HG02798 (cell line): ENCODE results near the gene NREP.

Experiments
- ATAC-seq: cut with Tn5 transposase; IDR thresholded peaks from one replicate; pipeline ENCODE4 v1.9.1; 2021; ENCODE audit warnings: mild to moderate bottlenecking; ENCODE audit not compliant: unreplicated experiment, poor library complexity

The NREP gene

GRCh38 chr5:111756581-111757354, at the start of gene NREP:
NREP (minus strand) TSS chr5:111757194; CDS start chr5:111755772, 1,422 bp downstream.
- ATAC-seq: peak; percentile 3

- no peak for ATAC-seq
Measured at GRCh38 chr5:111806753-111807152, 49.8 kb upstream of the NREP start.

- ATAC-seq: no peak
Measured at GRCh38 chr5:111806156-111806555, 49.2 kb upstream of the NREP start.

GRCh38 chr5:111805071-111805470, 48.1 kb upstream of the NREP start:
- no peak for ATAC-seq

GRCh38 chr5:111800351-111800750, 43.4 kb upstream of the NREP start:
- ATAC-seq: no peak

- ATAC-seq: no peak
Measured at GRCh38 chr5:111795142-111795541, 38.1 kb upstream of the NREP start.

- no peak for ATAC-seq
Measured at GRCh38 chr5:111792471-111793058, 35.6 kb upstream of the NREP start.

- ATAC-seq: no peak
Measured at GRCh38 chr5:111790295-111790694, 33.3 kb upstream of the NREP start.

- no peak for ATAC-seq
Measured at GRCh38 chr5:111787006-111787405, 30.0 kb upstream of the NREP start.

- no peak for ATAC-seq
Measured at GRCh38 chr5:111784491-111785181, 27.6 kb upstream of the NREP start.

GRCh38 chr5:111783537-111783936, 26.5 kb upstream of the NREP start:
- no peak for ATAC-seq

GRCh38 chr5:111782216-111782615, 25.2 kb upstream of the NREP start:
- ATAC-seq: no peak

GRCh38 chr5:111781200-111781599, 24.2 kb upstream of the NREP start:
- no peak for ATAC-seq

GRCh38 chr5:111779922-111780292, 22.9 kb upstream of the NREP start:
- ATAC-seq: no peak

GRCh38 chr5:111779260-111779921, 22.4 kb upstream of the NREP start:
- ATAC-seq: no peak

- ATAC-seq: no peak
Measured at GRCh38 chr5:111776913-111777781, 20.2 kb upstream of the NREP start.

GRCh38 chr5:111775224-111775623, 18.2 kb upstream of the NREP start:
- no peak for ATAC-seq

- no peak for ATAC-seq
Measured at GRCh38 chr5:111774525-111774924, 17.5 kb upstream of the NREP start.

- no peak for ATAC-seq
Measured at GRCh38 chr5:111772456-111773122, 15.6 kb upstream of the NREP start.
